ENCODE results near the gene PFN3.

Gene PFN3

GRCh38 chr5:177434437-177434836 lies 34.0 kb upstream of the PFN3 start:
- 0 out of 3 replicates have a peak, but pooled peaks have one; percentile 4 for ATAC-seq
- no peak for TF ChIP-seq CSDC2 (CRISPR knock-in tag; IDR thresholded peaks at IDR 0.05)
- TF ChIP-seq TCF4 (CRISPR knock-in tag; IDR thresholded peaks at IDR 0.05; ENCODE audit: borderline replicate concordance): no peak
- no peak for TF ChIP-seq ZFP30 (CRISPR knock-in tag; IDR thresholded peaks at IDR 0.05)
- TF ChIP-seq ZFP3 (CRISPR knock-in tag; IDR thresholded peaks at IDR 0.05): no peak
- TF ChIP-seq BACH2 (CRISPR knock-in tag; IDR thresholded peaks at IDR 0.05; ENCODE audit: borderline replicate concordance): no peak
- no peak for TF ChIP-seq ZNF8 (CRISPR knock-in tag; IDR thresholded peaks at IDR 0.05)
- no peak for TF ChIP-seq RARB (CRISPR knock-in tag; IDR thresholded peaks at IDR 0.05)
- TF ChIP-seq ZNF565 (CRISPR knock-in tag; conservative IDR thresholded peaks at IDR 0.05; ENCODE audit: low read depth): no peak
- TF ChIP-seq ARNTL (CRISPR knock-in tag; IDR thresholded peaks at IDR 0.05; ENCODE audit: borderline replicate concordance, low read depth): no peak
- no peak for TF ChIP-seq ISL1 (CRISPR knock-in tag; IDR thresholded peaks at IDR 0.05)
- no peak for TF ChIP-seq GLIS3 (CRISPR knock-in tag; IDR thresholded peaks at IDR 0.05)
- no peak for TF ChIP-seq ESRRG (CRISPR knock-in tag; IDR thresholded peaks at IDR 0.05)
- no peak for TF ChIP-seq TSHZ2 (CRISPR knock-in tag; IDR thresholded peaks at IDR 0.05)
- TF ChIP-seq PATZ1 (CRISPR knock-in tag; IDR thresholded peaks at IDR 0.05; ENCODE audit: borderline replicate concordance): no peak
- no peak for TF ChIP-seq ZNF70 (CRISPR knock-in tag; IDR thresholded peaks at IDR 0.05)
- no peak for TF ChIP-seq ZC3H10 (CRISPR knock-in tag; IDR thresholded peaks at IDR 0.05)
- TF ChIP-seq CSRNP3 (CRISPR knock-in tag; IDR thresholded peaks at IDR 0.05): no peak
- no peak for TF ChIP-seq CREB5 (CRISPR knock-in tag; IDR thresholded peaks at IDR 0.05; ENCODE audit: low read depth)
- TF ChIP-seq POU6F1 (CRISPR knock-in tag; IDR thresholded peaks at IDR 0.05; ENCODE audit: borderline replicate concordance, low read depth): no peak

- TF ChIP-seq RARB (CRISPR knock-in tag; IDR thresholded peaks at IDR 0.05): no peak
- no peak for TF ChIP-seq ZFP30 (CRISPR knock-in tag; IDR thresholded peaks at IDR 0.05)
- TF ChIP-seq ISL1 (CRISPR knock-in tag; IDR thresholded peaks at IDR 0.05): no peak
- no peak for TF ChIP-seq BACH2 (CRISPR knock-in tag; IDR thresholded peaks at IDR 0.05; ENCODE audit: borderline replicate concordance)
- no peak for TF ChIP-seq ZNF8 (CRISPR knock-in tag; IDR thresholded peaks at IDR 0.05)
- TF ChIP-seq ZFP3 (CRISPR knock-in tag; IDR thresholded peaks at IDR 0.05): no peak
- TF ChIP-seq CSRNP3 (CRISPR knock-in tag; IDR thresholded peaks at IDR 0.05): no peak
- TF ChIP-seq ZNF565 (CRISPR knock-in tag; conservative IDR thresholded peaks at IDR 0.05; ENCODE audit: low read depth): no peak
- TF ChIP-seq SNAI2 (CRISPR knock-in tag; IDR thresholded peaks at IDR 0.05): no peak
- TF ChIP-seq ZC3H10 (CRISPR knock-in tag; IDR thresholded peaks at IDR 0.05): no peak
- ATAC-seq: no peak
These were observed 33.3 kb upstream of the PFN3 start for GRCh38 chr5:177433658-177434217.

Data from SK-N-SH treated with all-trans-retinoic acid at 6 μM for 48 hours (cell line).